ENCODE measurements around the gene MBTPS1.

Gene MBTPS1

DNA sequence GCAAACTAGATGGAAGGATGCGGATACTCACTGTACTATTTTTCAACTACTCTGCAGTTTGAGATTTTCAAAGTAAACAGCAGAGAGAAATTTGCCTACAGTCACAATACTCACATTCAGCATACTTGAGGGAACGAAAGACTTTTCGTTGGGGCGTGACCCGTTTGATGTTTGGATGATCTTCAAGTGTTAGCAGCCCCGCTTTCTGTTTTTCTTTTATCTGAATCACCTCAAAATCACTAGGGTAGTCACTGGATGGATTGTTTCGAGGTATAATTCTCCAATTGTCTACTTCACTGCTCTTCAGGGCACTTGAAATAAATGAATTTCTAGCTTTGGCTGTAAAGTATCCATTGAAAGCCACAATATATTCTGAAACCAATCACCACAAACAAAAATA lies 17.8 kb downstream of the MBTPS1 start:
- DNase-seq (ENCODE audit: low spot score): no peak

DNA sequence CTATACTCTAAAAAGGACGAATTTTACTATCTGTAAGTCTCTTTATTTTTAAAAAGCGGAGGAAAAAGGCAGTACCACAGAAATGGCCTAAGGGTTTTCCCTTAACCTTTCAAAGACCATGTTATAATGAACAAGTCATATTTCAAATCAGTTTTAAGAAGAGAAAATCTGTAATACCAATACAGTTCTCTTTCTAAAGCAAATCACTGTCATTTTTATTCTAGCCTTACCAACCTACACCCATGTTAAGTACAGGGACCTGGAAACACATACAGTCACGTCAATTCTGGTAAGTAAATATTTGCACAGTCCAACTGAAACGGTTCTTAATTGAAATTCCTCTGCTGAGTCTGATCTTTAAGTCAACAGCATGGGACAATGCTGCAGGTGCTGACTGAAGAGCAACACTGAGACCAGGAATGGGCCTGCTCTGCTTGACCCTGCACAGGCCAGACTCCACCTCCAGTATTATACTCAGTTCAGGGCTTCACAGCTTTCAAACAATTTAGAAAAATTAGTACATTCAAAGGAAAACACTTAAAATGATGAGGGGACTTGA lies 20.2 kb downstream of the MBTPS1 start:
- DNase-seq (ENCODE audit: low spot score): peak; percentile 15

DNA sequence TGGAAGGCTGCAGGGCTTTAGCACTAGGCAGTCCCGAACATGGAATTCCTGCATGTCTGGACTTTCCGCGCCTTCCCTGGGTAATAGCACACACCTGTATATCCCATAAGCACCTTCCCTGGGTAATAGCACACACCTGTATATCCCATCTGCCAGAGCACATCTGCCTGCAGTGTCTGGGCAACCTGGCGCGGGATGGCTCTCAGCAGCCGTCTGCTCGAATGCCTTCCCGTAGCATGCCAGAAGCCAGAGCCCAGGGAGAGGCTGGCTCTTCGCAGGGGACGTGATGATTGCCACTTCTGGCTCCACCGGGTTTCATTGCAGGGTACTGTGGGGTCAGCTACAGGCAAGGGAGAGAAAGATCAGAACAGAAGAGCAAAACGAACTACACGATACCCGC lies 21.3 kb downstream of the MBTPS1 start:
- no peak for DNase-seq (ENCODE audit: low spot score)

DNA sequence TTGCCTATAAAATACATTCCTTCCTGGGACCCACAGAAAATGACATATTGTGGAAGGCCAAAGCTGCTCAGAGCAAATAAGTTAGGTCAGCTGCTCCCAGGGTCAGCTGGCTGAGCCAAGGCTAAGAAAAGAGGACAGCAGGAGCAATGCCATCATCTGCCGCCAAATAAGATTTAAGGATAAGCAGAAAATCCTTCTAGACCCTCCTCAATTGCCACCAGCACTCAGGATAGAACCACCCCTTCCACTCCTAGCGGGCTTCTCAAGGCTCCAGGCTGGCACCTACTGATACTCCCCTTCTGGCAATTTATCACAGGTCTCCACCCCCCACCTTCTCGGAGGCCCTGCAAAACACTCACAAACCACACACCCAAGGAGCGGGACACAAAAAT lies 22.9 kb downstream of the MBTPS1 start:
- no peak for DNase-seq (ENCODE audit: low spot score)

DNA sequence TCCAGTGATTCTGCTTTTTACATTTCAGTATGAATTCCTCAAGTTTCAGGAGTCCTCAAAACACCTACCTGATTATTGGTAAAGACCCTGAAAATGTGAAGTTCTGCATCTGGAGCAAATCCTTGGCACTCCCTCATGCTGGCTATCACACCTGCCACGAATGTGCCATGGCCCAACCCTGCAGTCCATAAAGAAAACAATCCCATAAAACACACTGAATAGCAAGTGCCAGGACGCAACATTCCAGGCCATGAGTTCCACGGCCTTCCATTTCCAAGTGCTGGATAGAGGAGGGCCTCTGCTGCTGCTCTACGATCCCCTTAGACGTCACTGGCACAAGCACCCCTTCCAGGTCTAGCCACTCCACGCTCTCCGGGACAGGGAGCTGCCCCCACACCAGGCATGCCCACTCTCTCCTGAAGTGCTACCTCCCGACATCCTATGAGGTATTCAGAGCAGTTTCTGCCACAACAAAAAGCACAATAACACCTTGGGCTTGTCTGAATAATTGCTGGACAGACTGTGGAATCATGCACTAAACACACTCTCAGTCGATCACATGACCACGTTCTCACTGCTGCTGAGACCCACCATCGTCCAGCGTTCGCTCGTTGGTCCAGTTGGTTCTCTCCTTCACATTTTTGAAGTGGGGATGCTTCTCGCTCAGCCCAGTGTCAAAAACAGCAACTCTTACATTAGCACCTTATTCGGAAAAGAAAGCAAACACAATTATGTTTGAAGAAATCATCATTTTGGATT lies 23.4 kb downstream of the MBTPS1 start:
- DNase-seq (ENCODE audit: low spot score): no peak

DNA sequence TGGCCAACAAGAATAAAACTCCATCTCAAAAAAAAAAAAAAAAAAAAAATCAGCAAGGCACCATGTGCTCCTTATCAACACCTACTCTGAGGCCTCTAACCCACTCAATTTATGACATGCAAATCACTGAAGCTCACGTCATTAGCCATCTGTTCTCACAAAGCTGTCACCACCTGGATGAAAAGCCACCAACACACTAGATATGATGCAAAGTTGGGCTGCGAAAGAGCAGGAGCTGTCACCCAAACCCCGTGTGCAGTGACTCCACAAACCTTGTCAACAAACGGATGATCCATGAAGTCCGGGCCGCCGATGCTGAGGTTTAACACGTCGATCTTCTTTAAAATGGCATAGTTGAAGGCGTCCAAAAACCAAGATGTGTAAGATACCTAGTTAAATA lies 25.3 kb downstream of the MBTPS1 start:
- no peak for DNase-seq (ENCODE audit: low spot score)

DNA sequence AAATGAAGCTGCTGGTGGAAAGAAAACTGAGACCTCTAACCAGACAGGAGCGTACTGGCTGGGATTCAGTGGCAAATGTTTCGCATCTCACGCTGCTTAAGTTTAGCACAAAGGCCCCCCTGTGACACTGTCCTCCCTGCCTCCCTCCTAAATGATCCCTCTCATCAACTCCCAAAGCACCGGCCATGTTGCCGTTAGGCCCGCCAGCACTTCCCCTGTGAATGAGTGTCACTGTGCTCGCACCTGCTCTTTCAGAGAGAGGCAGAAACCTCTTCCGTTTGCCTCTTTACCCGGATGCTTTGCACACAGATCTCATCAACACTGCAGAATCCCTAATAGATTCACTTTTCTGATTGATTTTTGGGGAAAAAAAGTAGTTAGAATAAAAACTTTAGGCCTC lies 26.5 kb downstream of the MBTPS1 start:
- DNase-seq (ENCODE audit: low spot score): no peak

DNA sequence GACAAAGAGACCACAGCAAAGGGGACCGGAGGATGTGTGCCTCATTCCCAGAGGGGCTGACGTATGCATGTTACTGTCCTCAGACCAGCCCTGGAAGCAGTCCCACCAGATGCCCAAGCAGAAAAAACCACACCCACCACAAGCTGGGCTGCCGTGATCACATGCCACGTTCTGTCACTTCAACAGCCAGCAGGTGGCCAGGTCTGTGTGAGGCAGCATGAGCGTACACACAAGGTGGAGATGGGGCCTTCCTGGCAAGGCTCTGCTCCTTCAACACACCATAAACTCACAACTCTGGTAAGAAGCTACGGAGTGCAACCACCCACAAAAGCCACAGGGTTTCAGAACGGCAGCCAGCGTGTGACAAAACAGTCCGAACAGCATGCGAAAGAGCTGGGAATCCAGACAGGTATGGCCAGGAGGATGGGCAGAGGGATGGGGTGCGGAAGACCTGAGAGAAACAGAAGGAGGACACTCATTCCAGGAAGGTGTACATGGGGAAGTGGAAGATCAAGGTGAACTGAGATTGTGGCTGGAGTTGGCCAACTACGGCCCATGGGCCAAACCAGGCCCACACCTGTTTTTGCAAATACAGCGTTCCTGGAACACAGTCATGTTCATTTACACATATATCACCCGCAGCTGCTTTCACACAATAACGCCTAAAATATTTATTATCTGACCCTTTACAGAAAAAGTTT lies 27.9 kb downstream of the MBTPS1 start:
- DNase-seq (ENCODE audit: low spot score): no peak

DNA sequence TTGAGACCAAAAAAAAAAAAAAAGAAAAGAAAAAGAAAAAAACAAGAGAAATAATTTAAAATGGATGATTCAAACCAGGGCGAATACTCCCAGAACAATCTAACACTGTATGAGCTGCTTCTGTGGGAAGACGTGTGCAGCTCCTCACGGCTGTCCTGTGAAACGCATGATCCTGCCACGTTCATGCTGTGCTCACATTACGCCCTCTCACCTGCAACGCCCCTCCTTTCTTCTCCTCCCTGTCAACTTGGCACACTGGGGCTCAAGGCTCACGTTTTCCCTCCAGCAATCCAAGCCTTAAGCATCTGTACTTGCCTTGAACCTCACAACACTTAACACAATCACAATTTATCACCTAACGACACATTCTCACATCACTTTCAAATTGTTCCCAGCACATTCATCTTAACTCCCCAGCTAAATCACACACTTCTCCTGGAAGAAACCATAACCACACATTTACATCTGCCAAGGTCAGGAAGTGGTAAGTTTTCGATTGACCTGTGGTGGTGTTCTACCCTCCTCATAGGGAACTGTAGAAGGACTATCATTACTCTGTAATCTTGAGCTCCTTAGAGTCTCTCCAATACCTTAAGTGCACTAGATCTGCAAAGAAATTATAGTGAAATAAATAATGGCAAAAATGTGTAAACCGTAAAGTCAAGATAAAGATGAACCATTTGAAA lies 29.1 kb downstream of the MBTPS1 start:
- DNase-seq (ENCODE audit: low spot score): no peak

DNA sequence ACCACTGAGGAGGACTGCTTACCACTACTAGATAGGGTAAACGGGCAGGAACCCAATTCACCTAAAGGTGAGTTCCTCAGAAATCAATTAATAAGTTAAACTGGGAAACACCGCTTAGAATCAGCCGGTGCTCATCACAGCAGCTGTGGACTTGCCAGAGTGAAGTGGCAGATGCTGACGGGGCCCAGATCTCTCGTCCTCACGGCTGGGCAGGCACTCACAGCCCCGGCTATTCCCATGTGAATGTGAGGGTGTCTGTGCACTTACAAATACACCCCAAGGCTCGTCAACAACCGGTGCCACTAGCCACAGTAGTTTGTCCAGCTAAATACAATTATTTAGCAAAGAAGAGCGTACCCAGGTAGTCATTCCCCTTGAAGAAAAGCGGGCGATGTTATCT lies 29.7 kb downstream of the MBTPS1 start:
- DNase-seq (ENCODE audit: low spot score): no peak

DNA sequence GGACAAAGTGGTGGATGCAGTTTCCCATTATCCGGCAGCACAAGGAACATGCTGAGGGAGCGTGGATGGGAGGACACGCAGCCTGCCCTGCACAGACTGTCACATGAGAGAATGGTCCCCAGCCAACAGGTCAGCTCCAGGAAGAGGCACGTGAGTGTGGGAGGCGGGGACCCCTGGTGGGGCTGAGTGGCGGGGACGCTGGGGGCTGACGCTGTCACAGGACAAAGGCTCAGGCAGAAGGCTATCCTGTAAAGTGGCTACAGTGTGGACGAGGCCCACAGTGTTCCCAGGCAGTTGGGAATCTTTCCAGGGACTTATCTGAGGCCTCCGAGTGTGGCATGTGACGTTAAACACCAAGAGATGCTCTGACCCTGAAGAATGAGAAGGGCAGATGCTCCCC lies 30.4 kb downstream of the MBTPS1 start:
- DNase-seq (ENCODE audit: low spot score): no peak

DNA sequence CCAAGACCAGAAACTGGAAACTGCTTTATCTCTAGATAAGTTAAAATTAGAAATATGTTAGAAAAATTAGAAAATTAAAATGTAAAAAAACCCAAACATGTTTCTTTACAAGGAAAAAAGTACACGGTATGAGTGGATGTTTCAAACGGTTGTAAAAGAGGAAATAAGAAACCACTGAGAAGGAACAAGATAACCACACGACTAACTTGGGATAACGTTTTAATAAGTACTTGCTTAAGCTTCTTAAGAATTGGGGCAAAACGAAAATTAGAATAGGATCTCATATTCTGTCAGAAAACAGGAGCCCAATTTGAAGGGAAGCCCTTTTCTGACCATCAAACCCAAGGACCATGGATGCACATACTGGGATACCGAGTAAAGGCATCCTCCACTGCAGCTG lies 31.0 kb downstream of the MBTPS1 start:
- no peak for DNase-seq (ENCODE audit: low spot score)

DNA sequence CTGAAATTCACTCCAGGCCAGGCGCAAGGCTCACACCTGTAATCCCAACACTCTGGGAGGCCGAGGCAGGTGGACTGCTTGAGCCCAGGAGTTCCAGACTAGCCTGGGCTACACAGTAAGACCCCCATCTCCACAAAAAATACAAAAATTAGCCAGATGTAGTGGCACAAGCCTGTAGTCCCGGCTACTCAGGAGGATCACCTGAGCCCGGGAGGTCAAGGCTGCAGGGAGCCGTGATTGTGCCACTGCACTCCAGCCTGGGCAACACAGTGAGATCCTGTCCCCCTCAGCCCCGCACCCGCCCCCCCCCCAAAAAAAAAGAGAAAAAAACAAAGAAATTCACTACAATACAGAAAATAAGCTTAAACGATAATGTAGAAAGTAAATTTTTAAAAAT lies 31.5 kb downstream of the MBTPS1 start:
- DNase-seq (ENCODE audit: low spot score): no peak

DNA sequence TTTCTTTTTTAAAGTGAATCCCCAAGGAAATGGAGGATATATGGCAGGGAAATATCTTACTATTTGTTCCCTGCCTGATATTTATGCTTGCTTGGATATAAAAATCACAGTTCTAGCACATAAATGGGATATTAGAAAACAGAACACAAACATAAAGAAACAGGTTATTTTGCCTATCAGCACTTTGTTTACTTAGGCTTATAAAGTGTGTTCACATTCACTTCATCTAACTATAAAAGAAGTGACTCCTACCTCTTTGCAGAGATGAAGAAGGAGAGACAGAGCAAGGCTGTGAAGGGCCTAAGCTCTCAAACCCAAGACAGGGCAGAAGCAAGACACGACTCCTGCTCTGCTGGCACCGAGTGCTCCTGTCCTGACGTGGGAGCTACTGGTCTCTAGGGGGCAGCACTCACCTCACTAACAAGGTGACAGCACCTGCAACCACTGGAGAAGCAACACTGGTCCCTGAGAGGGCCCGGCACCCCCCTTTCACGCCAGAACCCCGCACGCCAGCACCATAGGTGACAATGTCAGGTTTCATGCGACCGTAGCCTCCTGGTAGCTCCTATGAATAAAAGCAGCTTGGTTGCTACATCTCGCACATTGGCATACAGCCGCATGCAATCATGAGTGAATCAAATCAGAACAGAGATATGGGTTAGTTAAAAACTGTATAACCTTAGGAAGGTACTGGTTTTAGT lies 32.0 kb downstream of the MBTPS1 start:
- DNase-seq (ENCODE audit: low spot score): peak; percentile 56

DNA sequence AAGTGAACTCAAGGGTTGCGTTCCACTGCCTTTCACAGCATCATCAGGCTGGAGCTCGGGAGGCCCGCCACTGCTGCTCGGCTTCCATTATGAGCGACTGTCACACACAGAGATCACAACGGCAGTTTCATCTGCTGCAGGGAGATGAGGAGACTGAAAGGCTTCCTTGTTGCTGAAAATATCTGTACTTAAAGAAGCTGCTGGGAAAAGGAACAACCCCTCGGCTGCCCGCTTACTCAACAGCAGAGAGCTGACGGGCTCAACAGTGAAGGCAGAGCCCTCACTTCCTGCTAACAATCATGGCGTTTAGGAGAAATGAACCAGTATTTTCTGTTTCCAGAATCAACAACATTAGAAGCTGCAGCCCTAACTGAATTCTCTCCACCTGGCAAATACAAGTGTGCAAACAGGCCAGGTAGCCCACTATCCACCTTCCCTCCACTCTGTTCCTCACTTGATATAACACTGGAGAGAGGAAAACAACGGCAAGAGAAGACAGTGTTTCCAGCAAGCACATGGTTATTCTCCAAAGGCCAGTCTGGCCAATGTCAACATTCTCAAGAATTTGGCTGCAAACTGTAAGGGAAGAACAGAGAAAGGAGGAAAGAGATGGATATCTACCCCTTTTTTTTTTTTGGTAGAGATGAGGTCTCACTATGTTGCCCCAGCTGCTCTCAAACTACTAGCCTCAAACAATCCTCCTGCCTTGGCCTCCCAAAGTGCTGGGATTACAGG lies 33.7 kb downstream of the MBTPS1 start:
- no peak for DNase-seq (ENCODE audit: low spot score)

DNA sequence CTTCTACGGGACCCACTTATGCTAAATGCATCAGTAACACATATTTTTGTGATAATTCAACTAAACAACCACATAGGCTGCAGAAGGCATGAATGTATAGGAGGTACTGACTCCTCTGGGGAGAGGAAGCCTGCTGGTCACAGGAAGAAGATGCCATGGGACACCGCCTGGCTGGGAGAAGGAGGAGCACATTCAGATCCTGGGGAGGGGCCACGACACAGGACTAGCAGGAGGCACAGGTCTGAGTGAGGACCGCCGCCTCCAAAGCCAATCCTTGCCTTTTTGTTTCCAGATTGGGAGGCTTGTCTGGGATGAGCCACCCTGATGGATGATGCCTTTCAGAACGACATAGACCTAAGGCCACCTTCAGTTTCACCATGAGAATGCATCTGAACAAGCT lies 34.6 kb downstream of the MBTPS1 start:
- no peak for DNase-seq (ENCODE audit: low spot score)

DNA sequence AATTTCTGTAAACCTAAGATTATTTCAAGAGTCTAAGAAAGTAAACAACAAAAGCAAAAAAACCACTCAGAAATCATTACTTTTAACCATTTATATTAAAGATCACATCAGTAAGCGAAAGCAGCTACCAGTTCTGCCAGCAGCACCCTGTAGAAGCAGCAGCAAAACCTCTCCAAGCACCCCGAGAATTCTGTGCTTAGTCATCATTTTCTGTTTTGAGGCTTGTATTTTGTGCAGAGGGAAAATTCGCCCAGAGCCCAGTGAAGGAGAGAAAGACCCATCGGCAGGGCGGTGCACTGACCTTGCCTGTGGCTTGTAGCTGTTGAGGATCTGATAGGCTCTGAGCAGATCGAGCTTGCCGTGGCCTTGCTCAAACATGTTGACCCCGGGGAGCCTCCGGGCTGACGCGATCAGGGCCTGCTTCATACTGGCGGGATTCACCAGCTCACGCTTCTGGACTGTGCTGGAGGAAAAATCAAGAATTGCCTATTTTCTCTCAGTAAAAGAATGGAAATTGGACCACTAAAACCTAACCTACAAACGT lies 35.2 kb downstream of the MBTPS1 start:
- no peak for DNase-seq (ENCODE audit: low spot score)

DNA sequence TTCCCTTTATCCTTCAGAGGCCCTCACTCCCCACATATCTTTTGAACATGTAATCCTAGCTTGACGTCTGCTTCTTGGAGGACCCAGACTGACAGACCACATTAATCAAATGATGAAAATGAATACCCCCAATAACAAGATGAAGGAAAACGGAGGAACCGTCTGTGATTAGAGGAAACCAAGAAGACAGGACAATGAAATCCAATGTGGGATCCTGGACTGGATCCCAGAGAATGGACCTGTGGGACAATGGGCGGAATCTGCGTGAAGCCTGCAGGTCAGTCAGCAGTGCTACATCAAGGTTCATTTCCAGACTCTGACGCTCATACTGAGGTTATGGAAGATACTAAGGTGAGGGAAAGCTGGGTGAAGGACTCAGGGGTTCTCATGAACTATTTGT lies 35.9 kb downstream of the MBTPS1 start:
- DNase-seq (ENCODE audit: low spot score): no peak

DNA sequence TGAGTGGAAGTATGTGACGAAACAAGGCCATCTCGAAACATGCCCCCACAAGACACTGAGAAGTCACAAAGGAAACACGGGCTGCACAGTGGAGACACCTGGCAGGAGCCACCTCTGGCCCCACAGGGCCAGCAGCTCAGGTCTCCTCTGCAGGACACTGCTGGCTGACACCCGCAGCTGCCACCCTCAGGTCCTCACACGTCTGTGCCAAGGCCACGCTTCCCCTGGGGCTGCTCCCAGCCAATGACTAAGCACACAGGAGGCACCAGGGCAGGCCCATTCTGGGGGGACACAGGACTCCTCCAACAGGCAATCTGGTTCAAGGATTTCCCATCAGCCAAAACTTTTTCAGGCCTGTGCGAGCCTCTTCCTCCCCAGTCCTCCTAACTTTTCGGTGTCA lies 36.4 kb downstream of the MBTPS1 start:
- DNase-seq (ENCODE audit: low spot score): no peak

DNA sequence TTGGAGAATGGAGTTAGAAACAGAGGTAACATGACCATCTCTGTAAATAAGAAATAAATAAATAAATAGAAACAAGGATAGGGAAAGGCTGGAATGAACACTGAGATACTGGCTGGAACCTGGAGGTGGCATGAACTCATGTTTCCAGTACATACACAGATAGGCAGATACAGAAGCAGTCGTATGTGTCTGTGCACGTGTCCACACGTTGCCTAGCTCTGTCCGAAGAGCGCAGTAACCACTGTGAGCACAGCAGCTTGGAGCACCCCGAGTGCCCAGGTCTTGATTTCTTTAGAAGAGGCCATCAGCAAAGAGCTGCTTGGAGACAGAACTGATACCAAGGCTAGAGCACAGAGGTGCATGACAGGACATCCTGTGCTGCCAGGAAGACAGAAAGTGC lies 37.1 kb downstream of the MBTPS1 start:
- DNase-seq (ENCODE audit: low spot score): no peak

DNA sequence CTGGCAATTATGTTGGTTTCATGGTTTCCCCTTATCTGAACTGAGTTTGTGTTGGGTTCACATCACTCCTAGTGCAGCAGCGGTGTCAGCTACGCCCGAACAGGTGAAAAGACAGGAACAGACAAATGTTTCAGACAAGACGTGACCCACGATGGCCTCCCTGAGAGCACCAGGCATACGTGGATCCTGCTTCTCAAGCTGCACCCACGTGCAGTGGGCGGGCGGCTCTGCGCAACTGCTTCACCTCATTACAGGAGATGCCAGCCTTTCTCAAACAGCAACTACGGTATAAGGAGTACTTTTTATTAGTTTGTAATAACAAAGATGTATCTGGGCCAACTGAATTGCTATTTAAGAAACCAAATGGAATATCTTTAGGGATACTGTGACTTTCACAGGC lies 41.4 kb downstream of the MBTPS1 start:
- no peak for DNase-seq (ENCODE audit: low spot score)
